ENCODE results near the gene DLEC1.

The DLEC1 gene

GRCh38 chr3:38011111-38011510 is 27.9 kb upstream of the DLEC1 start:
- H3K27ac Mint-ChIP-seq: no peak overlapping the region
- DNase-seq: no peak
- no peak overlapping the region for H3K4me3 Mint-ChIP-seq
- no peaks in the 10 kb centered on the region for H3K4me1 Mint-ChIP-seq
- peaks cover 27% of the 10 kb centered on the region for H3K36me3 Mint-ChIP-seq (ENCODE audit: low read depth)
- H3K27me3 Mint-ChIP-seq (ENCODE audit: low read depth, poor library complexity): no peaks in the 10 kb centered on the region
- no peak for TF ChIP-seq CTCF (IDR thresholded peaks at IDR 0.05)
- peaks cover 12% of the 10 kb centered on the region for H3K9me3 Mint-ChIP-seq

DNA sequence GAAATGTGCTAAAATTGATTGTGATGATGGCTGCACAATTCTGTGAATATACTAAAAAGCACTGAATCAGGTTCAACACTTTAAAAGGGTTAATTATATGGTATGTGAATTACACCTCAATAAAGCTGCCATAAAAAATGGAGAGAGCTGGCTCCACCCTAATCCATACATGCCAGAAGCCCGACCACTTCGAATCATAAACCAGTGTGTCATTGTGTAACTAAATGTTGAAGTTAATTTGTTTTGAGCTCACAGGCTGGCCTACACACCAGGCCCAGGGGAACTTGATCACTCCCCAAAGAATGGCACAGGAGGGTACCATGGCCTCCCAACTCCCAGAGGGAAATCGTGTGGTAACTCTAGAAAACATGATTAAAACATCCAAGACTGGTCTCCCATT is 23.5 kb upstream of the DLEC1 start:
- no peak for TF ChIP-seq CTCF (IDR thresholded peaks at IDR 0.05)
- no peak for DNase-seq
- no peak overlapping the region for H3K27ac Mint-ChIP-seq
- H3K36me3 Mint-ChIP-seq (ENCODE audit: low read depth): peaks cover 36% of the 10 kb centered on the region
- peaks cover 7% of the 10 kb centered on the region for H3K27me3 Mint-ChIP-seq (ENCODE audit: low read depth, poor library complexity)
- H3K9me3 Mint-ChIP-seq: peaks cover 12% of the 10 kb centered on the region
- peaks cover 12% of the 10 kb centered on the region for H3K4me1 Mint-ChIP-seq
- H3K4me3 Mint-ChIP-seq: no peak overlapping the region

GRCh38 chr3:38015984-38016383 is 23.0 kb upstream of the DLEC1 start:
- H3K36me3 Mint-ChIP-seq (ENCODE audit: low read depth): peaks cover 36% of the 10 kb centered on the region
- TF ChIP-seq CTCF (IDR thresholded peaks at IDR 0.05): no peak
- no peak overlapping the region for H3K4me3 Mint-ChIP-seq
- no peak for DNase-seq
- peaks cover 12% of the 10 kb centered on the region for H3K4me1 Mint-ChIP-seq
- H3K27me3 Mint-ChIP-seq (ENCODE audit: low read depth, poor library complexity): peaks cover 7% of the 10 kb centered on the region
- no peak overlapping the region for H3K27ac Mint-ChIP-seq
- H3K9me3 Mint-ChIP-seq: peaks cover 12% of the 10 kb centered on the region

DNA sequence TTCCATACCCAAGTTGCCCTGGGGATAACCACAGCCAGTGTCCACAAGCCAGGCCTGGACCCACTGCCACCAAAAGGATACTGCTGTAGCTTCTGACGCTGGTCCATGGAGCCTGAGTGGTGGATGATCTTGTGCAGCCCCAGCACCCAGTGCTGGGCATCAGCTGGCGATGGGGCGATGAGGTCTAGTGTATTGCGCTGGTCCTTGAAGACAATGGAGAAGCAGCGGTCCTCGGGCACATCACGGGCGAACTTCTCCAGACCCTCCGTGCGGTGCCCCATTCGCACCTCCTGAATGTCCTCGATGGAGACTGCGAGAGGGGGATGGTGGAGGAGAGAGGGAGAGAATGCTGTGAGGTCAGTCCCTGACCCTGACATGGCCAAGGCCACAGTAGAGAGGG is 22.6 kb upstream of the DLEC1 start:
- peaks cover 36% of the 10 kb centered on the region for H3K36me3 Mint-ChIP-seq (ENCODE audit: low read depth)
- no peak for TF ChIP-seq CTCF (IDR thresholded peaks at IDR 0.05)
- peaks cover 12% of the 10 kb centered on the region for H3K9me3 Mint-ChIP-seq
- H3K4me3 Mint-ChIP-seq: no peak overlapping the region
- peaks cover 12% of the 10 kb centered on the region for H3K4me1 Mint-ChIP-seq
- peak overlapping the region; percentile 92 for H3K27ac Mint-ChIP-seq
- H3K27me3 Mint-ChIP-seq (ENCODE audit: low read depth, poor library complexity): peaks cover 8% of the 10 kb centered on the region
- no peak for DNase-seq

DNA sequence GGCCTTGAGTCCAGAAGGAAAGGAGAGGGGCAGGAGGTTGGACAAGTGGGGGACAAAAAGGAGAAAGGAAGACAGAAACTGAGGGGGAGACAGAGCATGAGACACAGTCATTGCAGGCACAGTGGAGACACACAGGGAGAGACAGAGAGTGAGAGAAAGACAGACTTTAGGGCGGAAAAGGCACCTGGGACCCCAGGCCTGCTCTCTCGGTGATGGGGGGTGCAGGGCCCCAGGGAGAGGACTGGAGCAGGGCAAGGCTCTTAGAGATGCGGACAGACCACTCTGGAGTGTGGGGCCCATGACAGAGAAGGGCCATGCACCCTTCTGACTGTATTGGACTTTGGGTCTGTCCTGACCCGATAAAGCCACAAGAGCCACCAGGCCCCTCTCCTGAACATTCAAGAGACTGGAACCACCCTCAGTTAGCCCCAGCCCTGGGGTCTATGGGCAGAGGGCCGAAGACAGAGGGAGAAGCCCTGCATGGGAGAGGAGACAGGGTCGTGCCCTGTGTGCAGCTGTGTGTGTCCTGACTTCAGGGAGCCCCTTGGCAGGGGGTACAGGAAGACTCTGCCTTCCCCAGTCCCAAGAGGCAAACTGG is 22.1 kb upstream of the DLEC1 start:
- Mint-ChIP-seq H3K4me1 (peaks cover 12% of the 10 kb centered on the region), H3K27ac (peak overlapping the region; percentile 92), H3K4me3 (no peak overlapping the region), H3K36me3 (ENCODE audit: low read depth) (peaks cover 36% of the 10 kb centered on the region), H3K27me3 (ENCODE audit: low read depth, poor library complexity) (peaks cover 11% of the 10 kb centered on the region), H3K9me3 (peaks cover 12% of the 10 kb centered on the region)
- DNase-seq: no peak
- no peak for TF ChIP-seq CTCF (IDR thresholded peaks at IDR 0.05)

Measured in nephron progenitor cell (in vitro differentiated cells).